ENCODE results near the gene CITED1. TPM values are rescaled to one million over a fixed set of nuclear protein-coding genes. Genes with fewer than 3 reads are reported as not detected.
A peak's percentile ranks its signal among the peaks of the same experiment; 100 is the strongest.

CITED1 gene
- total RNA-seq, 1 experiment from 2014 or later: 1.1 TPM

- Histone ChIP-seq H2BK5ac (ENCODE audit: insufficient read length, low read length) (no peak overlapping the region), H3K23ac (ENCODE audit: insufficient read length, low read depth, low read length) (no peak overlapping the region), H3K4me2 (ENCODE audit: insufficient read depth, insufficient read length, low read length) (no peak overlapping the region), H4K91ac (ENCODE audit: insufficient read length, low read depth, low read length) (no peak overlapping the region), H3K9me3 (ENCODE audit: control insufficient read depth, low read depth, low read length) (no peaks in the 10 kb centered on the region), H2BK20ac (ENCODE audit: low read depth, low read length, poor library complexity, severe bottlenecking) (no peak overlapping the region), H2AK5ac (ENCODE audit: insufficient read length, low read length) (no peak overlapping the region), H3K79me2 (ENCODE audit: insufficient read depth, low read length) (peaks cover 4% of the 10 kb centered on the region; the same call in 1 of the 2 replicates), H3K23me2 (ENCODE audit: insufficient read length, low read depth, low read length, poor library complexity, severe bottlenecking) (no peaks in the 10 kb centered on the region), H3K18ac (ENCODE audit: insufficient read length, low read depth, low read length) (no peak overlapping the region), H3K14ac (ENCODE audit: insufficient read depth, low read length) (no peak overlapping the region), H3K27ac (ENCODE audit: insufficient read length, low read depth, low read length) (no peak overlapping the region), H4K8ac (replicated peaks; ENCODE audit: insufficient read length, low read depth, low read length) (no peak overlapping the region), H4K20me1 (ENCODE audit: control insufficient read depth, insufficient read depth, insufficient read length) (no peaks in the 10 kb centered on the region), H2AFZ (ENCODE audit: low read length) (no peak overlapping the region), H3T11ph (ENCODE audit: low read length) (no peak overlapping the region), H2BK12ac (ENCODE audit: insufficient read length, low read depth, low read length) (no peak overlapping the region), H3K4ac (ENCODE audit: low read depth, low read length) (no peak overlapping the region), H3K27me3 (ENCODE audit: insufficient read depth, low read length) (no peaks in the 10 kb centered on the region), H4K5ac (ENCODE audit: insufficient read length, low read depth, low read length) (no peak overlapping the region), H3K79me1 (ENCODE audit: insufficient read depth, low read depth, low read length, poor library complexity, severe bottlenecking) (peaks cover 5% of the 10 kb centered on the region), H2BK15ac (ENCODE audit: low read depth, low read length) (no peak overlapping the region), H3K56ac (ENCODE audit: insufficient read length, low read depth, low read length) (no peak overlapping the region), H3K4me1 (ENCODE audit: insufficient read depth, low read length) (peaks cover 2% of the 10 kb centered on the region; the same call in 1 of the 2 replicates), H3K9ac (ENCODE audit: extremely low read depth, insufficient read length, low read length) (no peak overlapping the region), H2BK120ac (ENCODE audit: low read depth, low read length, poor library complexity, severe bottlenecking) (no peak overlapping the region)
- TF ChIP-seq CTCF (conservative IDR thresholded peaks at IDR 0.05): no peak
- Mint-ChIP-seq H3K4me3 (peak overlapping the region; percentile 88 to 90; a peak in 4 of 5 replicates), H3K9me3 (no peaks in the 10 kb centered on the region; a peak in 2 of 5 replicates), H3K4me1 (peaks cover 35 to 36% of the 10 kb centered on the region in 2 experiments), H3K27ac (peak overlapping the region in 1 of 3 experiments; percentile 85; a peak in 1 of 7 replicates), H3K27me3 (ENCODE audit: low read depth) (no peaks in the 10 kb centered on the region), H3K36me3 (ENCODE audit: insufficient read depth in 1 of 3, low read depth in 3 of 3) (peaks cover 63 to 78% (median 72%) of the 10 kb centered on the region in 3 experiments)
- no peak for DNase-seq
- no CpG with 5 or more reads among the region's 6 CpGs for WGBS (ENCODE audit: extremely low coverage, insufficient read length, low lambda C conversion rate)
Measured at GRCh38 chrX:72273718-72274117, 32.0 kb downstream of the CITED1 start.
